ENCODE measurements around the gene C1QTNF5. TPM values are rescaled to one million over a fixed set of nuclear protein-coding genes. Genes with fewer than 3 reads are reported as not detected.
A peak's percentile ranks its signal among the peaks of the same experiment; 100 is the strongest.

The C1QTNF5 gene
- total RNA-seq, 1 donor from 2014 or later: 15.1 TPM

- peak; percentile 2 for ATAC-seq (ENCODE audit: poor library complexity)
- intact Hi-C loops (cut with DNase I): loop anchor here (5.0 kb wide), 1 partner anchor 37 kb away; no protein-coding TSS in a partner anchor
- no peak for DNase-seq
Observed at GRCh38 chr11:119374632-119375336, 34.1 kb upstream of the C1QTNF5 start.

GRCh38 chr11:119373921-119374631, 33.4 kb upstream of the C1QTNF5 start:
- intact Hi-C loops (cut with DNase I): no loop called here
- ATAC-seq (ENCODE audit: poor library complexity) (peak; percentile 14), DNase-seq (peak; percentile 81)

GRCh38 chr11:119373059-119373920, 32.6 kb upstream of the C1QTNF5 start:
- ATAC-seq (ENCODE audit: poor library complexity): no peak
- intact Hi-C loops (cut with DNase I): no loop called here
- DNase-seq: no peak

- DNase-seq (no peak), ATAC-seq (ENCODE audit: poor library complexity) (no peak)
- intact Hi-C loops (cut with DNase I): no loop called here
Observed at GRCh38 chr11:119372260-119373058, 31.8 kb upstream of the C1QTNF5 start.

- intact Hi-C loops (cut with DNase I): no loop called here
- peak; percentile 48 for DNase-seq
- peak; percentile 3 for ATAC-seq (ENCODE audit: poor library complexity)
Observed at GRCh38 chr11:119371778-119372182, 31.1 kb upstream of the C1QTNF5 start.

- ATAC-seq (ENCODE audit: poor library complexity) (no peak), DNase-seq (no peak)
- intact Hi-C loops (cut with DNase I): no loop called here
Observed at GRCh38 chr11:119371067-119371601, 30.5 kb upstream of the C1QTNF5 start.

- intact Hi-C loops (cut with DNase I): no loop called here
- ATAC-seq (ENCODE audit: poor library complexity): peak; percentile 46
- DNase-seq: peak; percentile 74
Observed at GRCh38 chr11:119370486-119371046, 29.9 kb upstream of the C1QTNF5 start.

- ATAC-seq (ENCODE audit: poor library complexity): peak; percentile 22
- DNase-seq: peak; percentile 51
- intact Hi-C loops (cut with DNase I): no loop called here
Observed at GRCh38 chr11:119369132-119369925, 28.6 kb upstream of the C1QTNF5 start.

- intact Hi-C loops (cut with DNase I): no loop called here
- peak; percentile 87 for DNase-seq
Observed at GRCh38 chr11:119368121-119369034, 27.7 kb upstream of the C1QTNF5 start.

GRCh38 chr11:119367661-119368120, 27.0 kb upstream of the C1QTNF5 start:
- no peak for DNase-seq
- intact Hi-C loops (cut with DNase I): no loop called here
- no peak for ATAC-seq (ENCODE audit: poor library complexity)

More at GRCh38 chr11:119368121-119369034, 27.7 kb upstream of the C1QTNF5 start:
- peak; percentile 46 for ATAC-seq (ENCODE audit: poor library complexity)

GRCh38 chr11:119366690-119367620, 26.3 kb upstream of the C1QTNF5 start:
- no peak for ATAC-seq (ENCODE audit: poor library complexity)
- no peak for DNase-seq
- intact Hi-C loops (cut with DNase I): no loop called here

- intact Hi-C loops (cut with DNase I): no loop called here
- ATAC-seq (ENCODE audit: poor library complexity): peak; percentile 4
- no peak for DNase-seq
Observed at GRCh38 chr11:119365071-119365591, 24.4 kb upstream of the C1QTNF5 start.

GRCh38 chr11:119363851-119364590, 23.3 kb upstream of the C1QTNF5 start:
- intact Hi-C loops (cut with DNase I): no loop called here
- DNase-seq (peak; percentile 79), ATAC-seq (ENCODE audit: poor library complexity) (peak; percentile 60)
